VCaP (cell line): ENCODE results near the gene TMEFF2.
"Not testable (repeated sequence)": the region's sequence is repeated elsewhere in the genome, so short reads cannot be mapped to it uniquely, and the experiment has no call there.

Experiments used
- H3K27ac ChIP-seq: fragments of 450-650 bp; 2 replicates; pipeline ENCODE4 v1.5.1; 2017
- CTCF ChIP-seq: fragments of 450-650 bp; conservative IDR thresholded peaks from 2 replicates; pipeline ENCODE4 v1.5.1; 2017; ENCODE audit warnings: mild to moderate bottlenecking, moderate library complexity

TMEFF2 gene

DNA sequence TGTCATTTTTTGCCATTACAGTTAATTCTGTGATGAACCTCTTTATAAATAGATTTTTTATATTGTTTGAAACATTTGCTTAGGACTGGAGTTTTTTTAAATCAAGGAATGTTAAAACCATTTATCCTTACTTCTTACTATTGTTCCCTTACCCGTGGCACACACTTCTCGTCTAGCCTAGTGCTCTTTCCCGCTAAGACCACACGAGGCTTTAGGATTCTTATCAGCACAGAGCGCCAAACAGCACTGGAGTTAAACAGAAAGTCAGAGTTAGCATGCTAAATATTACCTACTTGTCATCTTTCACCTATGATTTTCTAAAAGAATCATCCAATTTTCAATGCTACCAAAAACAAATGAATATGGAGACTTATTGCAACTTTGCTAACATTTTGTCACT is 112.6 kb downstream of the TMEFF2 start:
- no peak overlapping the region for H3K27ac ChIP-seq
- TF ChIP-seq CTCF: no peak

- not testable (repeated sequence) for H3K27ac ChIP-seq
These were observed 114.6 kb downstream of the TMEFF2 start for GRCh38 chr2:192080096-192080495.

GRCh38 chr2:192073878-192074277 is 120.9 kb downstream of the TMEFF2 start:
- no peak overlapping the region for H3K27ac ChIP-seq
- no peak for TF ChIP-seq CTCF

- no peak for TF ChIP-seq CTCF
- H3K27ac ChIP-seq: no peak overlapping the region
These were observed 122.0 kb downstream of the TMEFF2 start for GRCh38 chr2:192072778-192073177.

DNA sequence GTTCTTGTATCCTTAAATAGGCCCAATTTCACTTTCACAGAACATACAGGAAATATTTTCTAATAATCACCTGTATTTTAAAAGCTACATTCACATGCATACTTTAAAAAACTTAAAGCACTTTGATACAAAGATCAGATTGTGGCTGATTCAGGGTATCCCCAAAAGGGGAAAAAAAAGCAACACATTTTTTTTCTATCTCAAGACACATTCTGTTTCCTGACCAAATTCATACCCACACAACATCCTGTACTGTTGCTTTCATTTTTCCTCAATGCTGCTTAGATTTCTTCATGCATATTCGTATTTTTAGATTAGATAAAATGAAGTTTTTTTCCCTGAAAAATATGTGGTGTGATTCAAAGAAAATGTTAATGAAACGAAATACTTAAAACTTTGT is 122.5 kb downstream of the TMEFF2 start:
- no peak for TF ChIP-seq CTCF

DNA sequence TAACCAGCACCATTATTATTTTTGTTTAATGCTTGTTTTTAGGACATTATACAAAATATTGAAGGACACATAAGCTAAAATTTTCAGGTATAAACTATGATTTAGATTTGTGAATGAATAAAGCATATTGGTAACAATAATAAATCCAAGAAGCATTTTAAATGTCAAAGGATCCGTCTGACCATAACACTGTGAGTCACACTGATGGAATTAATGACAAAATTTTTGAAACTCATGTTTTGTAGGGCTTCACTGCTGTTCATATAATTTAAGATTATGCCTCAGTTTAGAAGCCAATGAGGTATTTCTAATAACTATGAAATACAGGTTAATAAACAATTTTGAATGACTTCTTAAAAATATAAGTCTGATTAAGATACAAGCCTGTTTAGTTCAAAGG is 124.6 kb downstream of the TMEFF2 start:
- TF ChIP-seq CTCF: no peak
- H3K27ac ChIP-seq: no peak overlapping the region

More for the DNA sequence above, 122.5 kb downstream of the TMEFF2 start:
- no peak overlapping the region for H3K27ac ChIP-seq

- no peak for TF ChIP-seq CTCF
These were observed 125.3 kb downstream of the TMEFF2 start for GRCh38 chr2:192069417-192069816.

GRCh38 chr2:192068966-192069365 is 125.8 kb downstream of the TMEFF2 start:
- TF ChIP-seq CTCF: no peak
- H3K27ac ChIP-seq: no peak overlapping the region

More at GRCh38 chr2:192069417-192069816, 125.3 kb downstream of the TMEFF2 start:
- no peak overlapping the region for H3K27ac ChIP-seq
